ENCODE data around the gene PRR19. TPM values are rescaled to one million over a fixed set of nuclear protein-coding genes. Genes with fewer than 3 reads are reported as not detected.

The PRR19 gene
- total and polyA plus RNA-seq, 2 donors (not counting 1 experiment from before 2014, with no cell fraction given), result 0.39 to 0.54 TPM

- H3K9me3 Mint-ChIP-seq (ENCODE audit: insufficient read depth), result no peaks in the 10 kb centered on the region
- no peak overlapping the region for H3K27ac Mint-ChIP-seq
- peaks cover 84% of the 10 kb centered on the region for H3K79me2 ChIP-seq (ENCODE audit: control insufficient read depth, insufficient read depth, low read length)
- H4K20me1 ChIP-seq (ENCODE audit: control insufficient read depth, insufficient read depth, low read length, poor library complexity, severe bottlenecking), result peaks cover 7% of the 10 kb centered on the region
- no peak overlapping the region for H3K4me2 ChIP-seq (replicated peaks; ENCODE audit: low read depth, low read length, poor library complexity, severe bottlenecking)
- H3K4me1 Mint-ChIP-seq, result peaks cover 41% of the 10 kb centered on the region
- H3K9me3 ChIP-seq (ENCODE audit: control extremely low read depth in 1 of 3, control insufficient read depth in 2 of 3, insufficient read depth in 1 of 3, low read length in 2 of 3), result no peaks in the 10 kb centered on the region
- DNase-seq (no peak), ATAC-seq (ENCODE audit: low read depth) (no peak)
- 98% methylated on average over 23 of the region's 23 CpGs for WGBS (ENCODE audit: insufficient coverage)
- H3K27ac ChIP-seq (ENCODE audit: low read length in 2 of 2), result no peak overlapping the region
- H3K4me3 Mint-ChIP-seq, result no peak overlapping the region
- intact Hi-C loops (cut with micrococcal nuclease), result no loop called here
- peaks cover 21 to 27% of the 10 kb centered on the region in 2 donors for H3K4me1 ChIP-seq (ENCODE audit: control insufficient read depth in 2 of 2, insufficient read depth in 2 of 2, low read length in 2 of 2)
- H3K9ac ChIP-seq (ENCODE audit: low read length), result no peak overlapping the region
- no peaks in the 10 kb centered on the region for H3K27me3 Mint-ChIP-seq
- POLR2A ChIA-PET, result interaction anchor here (0.6 kb wide), 2 partner anchors 9 to 15 kb away, joined by 4 to 6 read pairs; no protein-coding TSS in a partner anchor
- CTCF ChIA-PET, result no interaction called here
- H3K4me3 ChIP-seq (ENCODE audit: control extremely low read depth in 1 of 5, extremely low read depth in 1 of 5, insufficient read depth in 1 of 5, low read depth in 2 of 5, low read length in 4 of 5), result no peak overlapping the region
- no peak for TF ChIP-seq CTCF (IDR thresholded peaks at IDR 0.05)
- no peak for TF ChIP-seq EZH2 (IDR thresholded peaks at IDR 0.05; ENCODE audit: borderline replicate concordance, insufficient read depth, low read depth, low read length, poor library complexity, severe bottlenecking)
- no peaks in the 10 kb centered on the region for H3K27me3 ChIP-seq (replicated peaks in 1 of 4; ENCODE audit: control extremely low read depth in 1 of 4, control insufficient read depth in 3 of 4, insufficient read depth in 4 of 4, low read length in 3 of 4)
- H3K36me3 ChIP-seq (replicated peaks in 1 of 2; ENCODE audit: control extremely low read depth in 1 of 2, control insufficient read depth in 1 of 2, extremely low read depth in 1 of 2, insufficient read depth in 2 of 2, low read length in 1 of 2), result peaks cover 0 to 30% of the 10 kb centered on the region in 2 experiments
- no peak overlapping the region for H2AFZ ChIP-seq (ENCODE audit: insufficient read depth, low read depth, low read length, poor library complexity, severe bottlenecking)
Measured at GRCh38 chr19:42272989-42273406, 28.9 kb upstream of the PRR19 start.

- ChIA-PET POLR2A (interaction anchor here (0.6 kb wide), 1 partner anchor 15 kb away, joined by 6 read pairs; no protein-coding TSS in a partner anchor), CTCF (no interaction called here)
- Mint-ChIP-seq H3K9me3 (ENCODE audit: insufficient read depth) (no peaks in the 10 kb centered on the region), H3K27ac (no peak overlapping the region), H3K4me3 (no peak overlapping the region), H3K4me1 (peaks cover 45% of the 10 kb centered on the region), H3K27me3 (no peaks in the 10 kb centered on the region)
- H3K9ac ChIP-seq (ENCODE audit: low read length), result no peak overlapping the region
- peaks cover 21 to 32% of the 10 kb centered on the region in 2 donors for H3K4me1 ChIP-seq (ENCODE audit: control insufficient read depth in 2 of 2, insufficient read depth in 2 of 2, low read length in 2 of 2)
- H3K36me3 ChIP-seq (replicated peaks in 1 of 2; ENCODE audit: control extremely low read depth in 1 of 2, control insufficient read depth in 1 of 2, extremely low read depth in 1 of 2, insufficient read depth in 2 of 2, low read length in 1 of 2), result peaks cover 0 to 30% of the 10 kb centered on the region in 2 experiments
- no peaks in the 10 kb centered on the region for H3K9me3 ChIP-seq (ENCODE audit: control extremely low read depth in 1 of 3, control insufficient read depth in 2 of 3, insufficient read depth in 1 of 3, low read length in 2 of 3)
- no peak overlapping the region for H3K27ac ChIP-seq (ENCODE audit: low read length in 2 of 2)
- intact Hi-C loops (cut with micrococcal nuclease), result no loop called here
- H2AFZ ChIP-seq (ENCODE audit: insufficient read depth, low read depth, low read length, poor library complexity, severe bottlenecking), result no peak overlapping the region
- DNase-seq (peak; percentile 16), ATAC-seq (ENCODE audit: low read depth) (no peak)
- no peaks in the 10 kb centered on the region for H3K27me3 ChIP-seq (replicated peaks in 1 of 4; ENCODE audit: control extremely low read depth in 1 of 4, control insufficient read depth in 3 of 4, insufficient read depth in 4 of 4, low read length in 3 of 4)
- peaks cover 89% of the 10 kb centered on the region for H3K79me2 ChIP-seq (ENCODE audit: control insufficient read depth, insufficient read depth, low read length)
- 98% methylated on average over 37 of the region's 43 CpGs for WGBS (ENCODE audit: insufficient coverage)
- no peak overlapping the region for H3K4me3 ChIP-seq (ENCODE audit: control extremely low read depth in 1 of 5, extremely low read depth in 1 of 5, insufficient read depth in 1 of 5, low read depth in 2 of 5, low read length in 4 of 5)
- no peak overlapping the region for H3K4me2 ChIP-seq (replicated peaks; ENCODE audit: low read depth, low read length, poor library complexity, severe bottlenecking)
- H4K20me1 ChIP-seq (ENCODE audit: control insufficient read depth, insufficient read depth, low read length, poor library complexity, severe bottlenecking), result peaks cover 7% of the 10 kb centered on the region
- TF ChIP-seq CTCF (IDR thresholded peaks at IDR 0.05), result no peak
- TF ChIP-seq EZH2 (IDR thresholded peaks at IDR 0.05; ENCODE audit: borderline replicate concordance, insufficient read depth, low read depth, low read length, poor library complexity, severe bottlenecking), result no peak
Measured at GRCh38 chr19:42273407-42274064, 28.4 kb upstream of the PRR19 start.

Data from B cell (primary cell).